Measurements from ENCODE around the gene SRSF3.

DNA sequence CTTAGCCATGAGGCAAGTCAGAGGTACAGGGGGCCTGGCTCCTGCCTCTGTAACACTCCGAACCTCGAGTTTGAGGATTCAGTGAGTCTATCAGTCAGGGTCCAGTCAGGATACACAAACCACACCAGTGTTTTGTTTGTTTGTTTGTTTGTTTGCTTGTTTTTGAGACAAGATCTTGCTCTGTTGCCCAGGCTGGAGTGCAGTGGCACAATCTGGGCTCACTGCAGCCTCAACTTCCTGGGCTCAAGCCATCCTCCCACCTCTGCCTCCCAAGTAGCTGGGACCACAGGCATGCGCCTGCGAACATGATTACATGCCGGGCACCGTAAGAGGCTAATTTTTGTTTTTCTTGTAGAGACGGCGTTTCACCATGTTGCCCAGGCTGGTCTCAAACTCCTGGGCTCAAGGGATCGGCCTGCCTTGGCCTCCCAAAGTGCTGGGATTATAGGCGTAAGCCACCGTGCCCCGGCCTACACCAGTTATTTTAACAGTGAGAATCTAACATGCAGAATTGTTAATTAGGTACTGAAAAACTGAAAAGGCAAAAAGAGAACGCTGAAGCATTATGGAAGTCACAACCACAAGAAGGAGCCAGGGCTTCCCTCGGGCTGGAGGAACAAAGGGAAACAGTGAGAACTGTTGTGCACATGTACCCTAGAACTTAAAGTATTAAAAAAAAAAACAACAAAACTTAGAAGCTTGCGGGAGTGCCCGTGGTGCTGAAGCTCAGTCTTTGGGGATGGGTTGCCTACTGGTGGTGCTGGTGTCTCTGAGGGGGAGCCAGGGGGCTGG, 40.4 kb downstream of the SRSF3 start:
- TF ChIP-seq, protein P1, sequence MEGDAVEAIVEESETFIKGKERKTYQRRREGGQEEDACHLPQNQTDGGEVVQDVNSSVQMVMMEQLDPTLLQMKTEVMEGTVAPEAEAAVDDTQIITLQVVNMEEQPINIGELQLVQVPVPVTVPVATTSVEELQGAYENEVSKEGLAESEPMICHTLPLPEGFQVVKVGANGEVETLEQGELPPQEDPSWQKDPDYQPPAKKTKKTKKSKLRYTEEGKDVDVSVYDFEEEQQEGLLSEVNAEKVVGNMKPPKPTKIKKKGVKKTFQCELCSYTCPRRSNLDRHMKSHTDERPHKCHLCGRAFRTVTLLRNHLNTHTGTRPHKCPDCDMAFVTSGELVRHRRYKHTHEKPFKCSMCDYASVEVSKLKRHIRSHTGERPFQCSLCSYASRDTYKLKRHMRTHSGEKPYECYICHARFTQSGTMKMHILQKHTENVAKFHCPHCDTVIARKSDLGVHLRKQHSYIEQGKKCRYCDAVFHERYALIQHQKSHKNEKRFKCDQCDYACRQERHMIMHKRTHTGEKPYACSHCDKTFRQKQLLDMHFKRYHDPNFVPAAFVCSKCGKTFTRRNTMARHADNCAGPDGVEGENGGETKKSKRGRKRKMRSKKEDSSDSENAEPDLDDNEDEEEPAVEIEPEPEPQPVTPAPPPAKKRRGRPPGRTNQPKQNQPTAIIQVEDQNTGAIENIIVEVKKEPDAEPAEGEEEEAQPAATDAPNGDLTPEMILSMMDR (IDR thresholded peaks at IDR 0.05), result no peak
- no peak for TF ChIP-seq POLR2A (IDR thresholded peaks at IDR 0.05)

Measured in testis (tissue), 2 donors.